Thymus (tissue), 11 donors: Measurements from ENCODE around the gene UFC1. TPM values are rescaled to one million over a fixed set of nuclear protein-coding genes. Genes with fewer than 3 reads are reported as not detected.
A peak's percentile ranks its signal among the peaks of the same experiment; 100 is the strongest.
"Not testable (repeated sequence)": the region's sequence is repeated elsewhere in the genome, so short reads cannot be mapped to it uniquely, and the experiment has no call there.

ENCODE experiments used
- DNase-seq, 9 donors: peaks; one replicate each; pipeline ENCODE4 v3.0.0-alpha.2; 2013; ENCODE audit warnings: low spot score in 9 of 9, low read depth in 6 of 9, missing footprints in 1 of 9
- H3K27ac ChIP-seq, 2 donors: one replicate each; pipeline ENCODE4 v1.5.1; 2013; ENCODE audit warnings: control low read depth in 1 of 2, low read depth in 1 of 2, low read length in 1 of 2, mild to moderate bottlenecking in 1 of 2, moderate library complexity in 1 of 2
- H3K27me3 ChIP-seq, 2 donors: one replicate each; pipeline ENCODE4 v1.5.1; 2013; ENCODE audit warnings: low read length in 1 of 2; ENCODE audit not compliant: control insufficient read depth in 2 of 2, insufficient read depth in 1 of 2
- H3K36me3 ChIP-seq, 2 donors: one replicate each; pipeline ENCODE4 v1.5.1; 2013; ENCODE audit warnings: low read length in 1 of 2, mild to moderate bottlenecking in 1 of 2, moderate library complexity in 1 of 2; ENCODE audit not compliant: control insufficient read depth in 2 of 2, insufficient read depth in 2 of 2
- H3K4me1 ChIP-seq, 2 donors: one replicate each; pipeline ENCODE4 v1.5.1; 2013; ENCODE audit warnings: low read length in 2 of 2; ENCODE audit not compliant: control insufficient read depth in 2 of 2, insufficient read depth in 2 of 2
- H3K4me3 ChIP-seq, 2 donors: one replicate each; pipeline ENCODE4 v1.5.1; 2013; ENCODE audit warnings: low read length in 2 of 2, control low read depth in 1 of 2, mild to moderate bottlenecking in 1 of 2
- H3K9me3 ChIP-seq, 2 donors: one replicate each; pipeline ENCODE4 v1.5.1; 2013; ENCODE audit warnings: low read length in 1 of 2, mild to moderate bottlenecking in 1 of 2; ENCODE audit not compliant: control insufficient read depth in 2 of 2, insufficient read depth in 1 of 2
- WGBS: extraction: QIAGEN DNeasy Blood & Tissue Kit; methylation state at CpG from one replicate; pipeline ENCODE4 v1.1.7; 2013; 5-methylcytosine and 5-hydroxymethylcytosine counted together
- polyA plus RNA-seq: library from polyadenylated mRNA; stranded (reverse); fragments of 200-250 nt; gene quantifications from one replicate; pipeline ENCODE4 v1.2.3, GENCODE V29; 2013
- total RNA-seq: library from RNA; stranded (reverse); fragments of 120-200 nt; gene quantifications from one replicate; pipeline ENCODE4 v1.2.4, GENCODE V29; 2013
- donor health status: healthy.

Gene UFC1
- total and polyA plus RNA-seq, 2 donors: 93.5 to 118 TPM

DNA sequence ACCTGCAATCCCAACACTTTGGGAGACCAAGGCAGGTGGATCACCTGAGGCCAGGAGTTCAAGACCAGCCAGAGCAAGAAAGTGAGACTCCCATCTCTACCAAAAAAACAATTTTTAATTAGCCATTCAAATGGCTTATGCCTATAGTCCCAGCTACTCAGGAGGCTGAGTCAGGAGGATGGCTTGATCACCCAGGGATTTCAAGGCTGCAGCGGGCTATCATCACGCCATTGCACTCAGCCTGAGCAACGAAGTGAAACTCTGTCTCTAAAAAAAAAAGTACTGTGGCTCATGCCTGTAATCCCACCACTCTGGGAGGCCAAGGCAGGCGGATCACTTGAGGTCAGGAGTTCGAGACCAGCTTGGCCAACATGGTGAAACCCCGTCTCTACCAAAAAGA, 37.8 kb upstream of the UFC1 start:
- Histone ChIP-seq H3K36me3 (peaks cover 10 to 14% of the 10 kb centered on the region in 2 donors), H3K4me1 (peaks cover 23 to 34% of the 10 kb centered on the region in 2 donors)
- not testable (repeated sequence) for H3K9me3 ChIP-seq, DNase-seq, H3K4me3 ChIP-seq, H3K27ac ChIP-seq, H3K27me3 ChIP-seq
- 95% methylated on average over 6 of the region's 6 CpGs for WGBS

DNA sequence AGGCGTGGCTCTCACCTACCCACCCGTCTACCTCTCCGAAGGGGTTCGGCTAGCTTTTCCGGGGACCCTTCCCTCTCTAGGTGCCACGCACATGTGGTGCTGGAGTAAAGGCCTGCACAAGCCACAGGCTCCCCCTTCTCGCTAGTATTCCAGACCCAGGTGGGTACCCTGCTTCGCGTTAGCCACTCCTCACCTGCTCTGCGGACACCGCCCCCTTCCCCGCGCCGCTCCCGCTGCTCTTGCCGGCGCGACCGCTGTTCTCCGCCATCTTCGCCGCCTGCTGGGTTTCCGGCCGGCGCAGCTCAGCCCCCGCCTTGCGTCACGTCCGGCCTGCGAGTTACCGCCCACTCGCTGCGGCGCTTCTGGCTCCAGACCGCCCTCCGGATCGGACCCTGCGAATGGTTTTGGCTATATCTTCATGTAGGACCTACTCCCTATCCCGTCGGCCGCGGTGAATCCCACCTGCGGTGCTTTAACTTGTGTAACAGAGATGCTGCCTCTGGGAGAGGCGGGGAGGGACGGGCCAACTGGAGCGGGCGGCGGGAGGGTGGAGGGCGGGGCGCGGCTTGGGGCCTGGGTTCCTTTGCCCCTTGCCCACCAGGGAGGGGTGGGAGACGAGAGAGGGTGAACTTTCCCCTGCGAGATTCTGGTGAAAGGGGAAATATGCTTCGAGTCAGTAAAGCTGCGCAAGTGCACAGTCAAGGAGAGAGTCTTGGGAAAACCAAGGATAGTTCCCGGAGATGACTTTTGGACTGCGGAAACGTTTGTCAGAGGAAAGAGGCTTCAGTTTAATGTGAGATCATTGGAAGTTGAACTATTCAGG, 35.8 kb upstream of the UFC1 start, which contains the start of the genes NIT1 and PFDN2:
NIT1 (plus strand) TSS at position 347 of the 823 bp plus-strand sequence; CDS start at position 419, 72 bp downstream.
PFDN2 (minus strand) TSS at position 279 of the 823 bp plus-strand sequence; CDS start at position 268, 11 bp downstream.
- H3K4me3 ChIP-seq: peak within 1 kb of the TSS; percentile 80 to 87
- peaks cover 28 to 34% of the 10 kb centered on the region in 2 donors for H3K36me3 ChIP-seq
- DNase-seq: peak; percentile 68 to 90 (median 78)
- WGBS: under 1% methylated on average over 58 of the region's 58 CpGs
- no peaks in the 10 kb centered on the region for H3K9me3 ChIP-seq
- H3K27ac ChIP-seq: peak within 1 kb of the TSS; percentile 84 to 92
- peaks cover 23 to 34% of the 10 kb centered on the region in 2 donors for H3K4me1 ChIP-seq
- H3K27me3 ChIP-seq: no peaks in the 10 kb centered on the region

DNA sequence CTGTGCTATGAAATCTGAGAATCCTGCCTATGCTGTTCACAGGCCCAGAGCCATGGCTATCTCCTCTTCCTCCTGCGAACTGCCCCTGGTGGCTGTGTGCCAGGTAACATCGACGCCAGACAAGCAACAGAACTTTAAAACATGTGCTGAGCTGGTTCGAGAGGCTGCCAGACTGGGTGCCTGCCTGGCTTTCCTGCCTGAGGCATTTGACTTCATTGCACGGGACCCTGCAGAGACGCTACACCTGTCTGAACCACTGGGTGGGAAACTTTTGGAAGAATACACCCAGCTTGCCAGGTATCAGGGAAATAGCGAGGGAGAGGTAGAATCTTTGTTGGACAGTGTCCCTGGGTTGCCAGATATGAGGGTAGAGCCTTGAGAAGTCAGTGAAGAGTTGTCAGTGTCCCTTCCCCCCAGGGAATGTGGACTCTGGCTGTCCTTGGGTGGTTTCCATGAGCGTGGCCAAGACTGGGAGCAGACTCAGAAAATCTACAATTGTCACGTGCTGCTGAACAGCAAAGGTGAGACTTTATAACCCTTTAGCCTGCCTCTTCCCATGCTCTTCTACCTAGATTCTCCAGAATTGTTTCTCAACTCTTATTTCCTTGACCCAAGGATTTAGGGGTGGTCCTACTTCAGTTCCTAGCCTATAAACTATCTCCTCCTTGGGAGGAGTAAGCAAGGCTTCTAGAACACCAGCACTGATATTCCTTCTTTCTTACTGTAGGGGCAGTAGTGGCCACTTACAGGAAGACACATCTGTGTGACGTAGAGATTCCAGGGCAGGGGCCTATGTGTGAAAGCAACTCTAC, 34.5 kb upstream of the UFC1 start:
- peak in 2 of 9 donors; percentile 25 to 52 for DNase-seq
- Histone ChIP-seq H3K4me1 (peaks cover 23 to 34% of the 10 kb centered on the region in 2 donors), H3K36me3 (peaks cover 41 to 44% of the 10 kb centered on the region in 2 donors), H3K27ac (peak overlapping the region; percentile 33 to 92), H3K9me3 (no peaks in the 10 kb centered on the region), H3K4me3 (peak overlapping the region in 1 of 2 donors; percentile 87), H3K27me3 (no peaks in the 10 kb centered on the region)
- WGBS: 84% methylated on average over 10 of the region's 10 CpGs

DNA sequence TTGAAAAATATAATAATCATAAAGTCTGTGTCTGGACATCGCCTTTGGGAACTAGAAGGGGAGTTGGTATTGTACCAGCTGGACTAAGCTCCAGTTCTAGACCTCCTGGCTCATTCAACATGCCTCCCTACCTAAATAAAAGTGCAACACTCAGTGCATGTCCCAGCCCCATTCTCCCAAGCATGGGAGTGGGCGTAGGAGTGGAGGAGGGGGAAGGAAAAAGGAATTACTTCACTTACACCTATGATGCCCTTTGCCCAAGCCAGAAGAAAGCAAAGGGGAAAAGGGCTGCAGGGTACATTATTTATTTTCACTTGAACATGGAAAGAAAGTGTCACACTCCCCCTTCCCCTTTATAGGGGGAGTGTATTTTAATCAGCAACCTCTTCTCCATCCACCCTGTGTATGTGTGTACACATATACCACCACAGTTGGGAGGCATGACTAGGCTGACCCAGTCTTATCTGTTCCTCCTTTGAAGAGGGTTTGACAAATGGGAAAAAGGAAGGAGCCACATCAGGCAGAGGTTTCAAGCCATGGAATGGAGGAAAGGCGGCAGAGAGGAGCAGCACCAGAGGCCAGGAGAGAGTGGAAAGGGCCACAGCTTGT, 32.6 kb upstream of the UFC1 start:
- no peak for DNase-seq
- peaks cover 53 to 61% of the 10 kb centered on the region in 2 donors for H3K36me3 ChIP-seq
- peaks cover 23 to 30% of the 10 kb centered on the region in 2 donors for H3K4me1 ChIP-seq
- no peaks in the 10 kb centered on the region for H3K27me3 ChIP-seq
- WGBS: 95% methylated on average over 3 of the region's 3 CpGs
- H3K27ac ChIP-seq: no peak overlapping the region
- no peak overlapping the region for H3K4me3 ChIP-seq
- no peaks in the 10 kb centered on the region for H3K9me3 ChIP-seq

DNA sequence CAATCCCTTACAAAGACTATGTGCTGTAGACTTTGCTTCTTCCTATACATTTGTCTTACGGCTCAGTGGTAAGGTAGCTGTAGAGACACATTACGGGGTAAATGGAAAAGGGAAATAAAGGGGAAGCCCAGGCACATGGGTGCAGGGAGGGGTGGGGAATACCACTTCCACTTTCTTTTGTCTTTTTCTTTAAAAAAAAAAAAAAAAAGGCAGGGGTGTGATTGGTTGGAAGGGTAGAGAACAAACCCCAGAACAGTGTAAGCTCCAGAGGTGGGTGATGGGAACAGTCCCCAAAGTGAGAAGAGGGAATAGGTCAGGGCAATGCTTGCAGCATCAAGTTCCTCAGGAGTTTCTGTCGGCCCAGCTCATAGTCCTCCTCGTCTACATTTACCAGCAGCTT, 31.9 kb upstream of the UFC1 start:
- H3K4me3 ChIP-seq: no peak overlapping the region
- H3K4me1 ChIP-seq: peaks cover 19 to 23% of the 10 kb centered on the region in 2 donors
- 87% methylated on average over 4 of the region's 4 CpGs for WGBS
- peaks cover 53 to 66% of the 10 kb centered on the region in 2 donors for H3K36me3 ChIP-seq
- H3K27me3 ChIP-seq: no peaks in the 10 kb centered on the region
- H3K27ac ChIP-seq: peak overlapping the region in 1 of 2 donors; percentile 32
- DNase-seq: no peak
- H3K9me3 ChIP-seq: no peaks in the 10 kb centered on the region

DNA sequence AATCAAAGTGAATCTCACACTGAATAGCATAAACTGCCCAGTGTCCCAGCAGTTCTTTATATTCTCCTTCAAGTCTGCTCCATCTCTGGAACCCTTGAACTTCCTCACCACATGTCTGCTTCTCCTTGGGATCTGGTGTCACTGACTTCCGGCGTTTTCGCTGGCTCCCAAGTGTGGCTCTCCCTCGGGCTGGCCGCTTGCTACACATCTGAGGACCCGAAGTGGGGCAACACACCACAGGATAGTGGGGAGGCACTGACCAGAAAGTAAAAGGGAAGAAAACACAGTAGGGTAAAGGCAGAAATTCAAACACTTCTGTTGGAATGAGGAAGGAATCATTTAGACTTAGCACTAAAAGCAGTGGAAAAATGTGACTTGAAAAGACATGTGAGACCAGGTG, 30.8 kb upstream of the UFC1 start:
- Histone ChIP-seq H3K9me3 (no peaks in the 10 kb centered on the region), H3K27ac (no peak overlapping the region), H3K4me1 (peaks cover 16 to 21% of the 10 kb centered on the region in 2 donors), H3K4me3 (no peak overlapping the region), H3K27me3 (no peaks in the 10 kb centered on the region), H3K36me3 (peaks cover 58 to 77% of the 10 kb centered on the region in 2 donors)
- no peak for DNase-seq
- 97% methylated on average over 6 of the region's 6 CpGs for WGBS

DNA sequence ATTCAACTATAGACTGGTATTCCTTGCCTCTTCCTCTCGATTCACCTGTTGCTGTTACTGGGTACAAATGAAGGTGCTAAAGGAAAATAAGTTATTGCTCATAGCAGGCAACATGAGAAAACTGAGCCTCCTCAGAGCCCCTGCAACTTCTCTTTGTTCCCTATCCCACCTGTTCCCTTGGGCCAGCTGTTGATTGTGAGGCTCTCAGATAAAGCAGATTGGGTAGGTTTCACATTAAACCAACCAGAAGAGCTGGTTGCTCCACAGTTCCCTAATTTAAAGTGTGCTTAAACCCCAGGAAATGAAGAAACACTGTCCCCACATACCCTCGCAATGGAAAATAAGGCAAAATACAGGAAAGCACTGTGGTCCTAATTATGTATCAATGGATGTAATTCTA, 26.1 kb upstream of the UFC1 start:
- Histone ChIP-seq H3K36me3 (peaks cover 32 to 72% of the 10 kb centered on the region in 2 donors), H3K27me3 (no peaks in the 10 kb centered on the region), H3K9me3 (no peaks in the 10 kb centered on the region), H3K27ac (no peak overlapping the region), H3K4me1 (peaks cover 17 to 21% of the 10 kb centered on the region in 2 donors), H3K4me3 (no peak overlapping the region)
- DNase-seq: no peak
- 95% methylated on average over 2 of the region's 2 CpGs for WGBS

DNA sequence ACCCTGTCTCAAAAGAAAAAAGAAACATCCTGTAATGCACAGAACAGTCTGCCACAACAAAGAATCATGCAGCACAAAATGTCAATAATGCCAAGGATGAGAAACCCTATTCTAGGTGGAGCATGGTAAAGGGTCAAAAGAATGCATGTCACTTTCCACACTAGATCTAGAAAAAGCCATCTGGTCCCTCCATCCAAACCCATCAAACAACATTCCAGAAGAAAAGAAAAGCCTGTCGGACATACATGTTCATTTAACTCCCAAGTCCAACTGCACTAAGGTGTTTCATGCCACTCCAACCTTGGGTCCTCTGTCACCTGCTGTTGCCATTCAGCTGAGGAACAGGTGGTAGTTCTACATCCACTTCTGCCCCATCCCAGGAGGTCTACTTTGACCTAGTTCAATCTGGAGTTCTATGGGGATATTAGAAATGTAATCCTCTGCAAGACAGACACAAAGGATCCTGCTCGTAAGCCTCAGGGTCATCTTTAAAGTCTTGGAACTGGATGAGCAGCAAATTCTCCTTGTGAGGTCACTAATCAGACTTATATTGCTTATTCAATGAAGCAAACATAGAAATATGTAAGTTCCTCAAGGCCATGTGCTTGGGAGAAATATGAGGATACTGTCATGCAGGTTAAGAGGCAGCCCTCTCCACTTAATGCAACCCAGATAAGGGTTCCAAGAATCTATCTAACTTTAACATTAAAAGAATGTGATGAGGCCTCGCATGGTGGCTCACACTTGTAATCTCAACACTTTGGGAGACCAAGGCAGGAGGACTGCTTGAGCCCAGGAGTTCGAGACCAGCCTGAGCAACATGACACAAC, 25.0 kb upstream of the UFC1 start:
- Histone ChIP-seq H3K4me3 (no peak overlapping the region), H3K9me3 (no peaks in the 10 kb centered on the region), H3K36me3 (peaks cover 21 to 64% of the 10 kb centered on the region in 2 donors), H3K27ac (no peak overlapping the region), H3K4me1 (peaks cover 23 to 27% of the 10 kb centered on the region in 2 donors), H3K27me3 (no peaks in the 10 kb centered on the region)
- DNase-seq: peak in 1 of 9 donors; percentile 11
- WGBS: 97% methylated on average over 4 of the region's 4 CpGs
